ENCODE measurements around the gene MX2. TPM values are rescaled to one million over a fixed set of nuclear protein-coding genes. Genes with fewer than 3 reads are reported as not detected.

Gene MX2
- total RNA-seq, 1 donor from 2014 or later, result 0.26 TPM

- DNase-seq (ENCODE audit: low read depth) (no peak), FAIRE-seq (no peak)
- Histone ChIP-seq H3K36me3 (ENCODE audit: control insufficient read depth, insufficient read depth, low read length) (no peaks in the 10 kb centered on the region), H3K27me3 (ENCODE audit: control insufficient read depth, insufficient read depth, low read length) (peaks cover 7% of the 10 kb centered on the region), H3K4me3 (ENCODE audit: low read depth, low read length) (no peak overlapping the region)
- no peak for TF ChIP-seq CTCF (IDR thresholded peaks at IDR 0.05; ENCODE audit: insufficient read depth, low read length, severe bottlenecking)
Measured at GRCh38 chr21:41428847-41429246, 67.0 kb downstream of the MX2 start.

DNA sequence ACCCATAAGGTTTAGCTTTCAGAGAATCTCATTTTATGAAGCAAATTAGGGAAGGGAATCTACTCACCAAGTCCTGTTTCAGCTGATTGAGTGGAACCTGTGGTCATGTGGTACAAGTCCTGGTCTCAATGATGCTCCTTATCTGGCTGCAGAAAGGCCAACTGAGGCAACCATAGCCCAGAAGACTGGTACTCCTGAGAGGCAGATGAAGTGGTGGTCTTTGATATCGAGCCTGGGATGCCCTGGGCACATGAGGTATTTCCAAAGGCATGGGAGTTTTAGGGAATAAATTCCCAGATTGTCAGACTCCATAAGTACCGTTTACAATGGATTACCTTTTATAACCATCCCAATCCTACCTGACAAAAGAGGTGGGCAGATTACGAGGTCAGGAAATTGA, 67.5 kb downstream of the MX2 start:
- Histone ChIP-seq H3K4me3 (ENCODE audit: low read depth, low read length) (no peak overlapping the region), H3K36me3 (ENCODE audit: control insufficient read depth, insufficient read depth, low read length) (no peaks in the 10 kb centered on the region), H3K27me3 (ENCODE audit: control insufficient read depth, insufficient read depth, low read length) (peaks cover 7% of the 10 kb centered on the region)
- TF ChIP-seq CTCF (IDR thresholded peaks at IDR 0.05; ENCODE audit: insufficient read depth, low read length, severe bottlenecking), result no peak
- FAIRE-seq (no peak), DNase-seq (ENCODE audit: low read depth) (no peak)

GRCh38 chr21:41429925-41430491, 68.2 kb downstream of the MX2 start:
- DNase-seq (ENCODE audit: low read depth), result no peak
- H3K27me3 ChIP-seq (ENCODE audit: control insufficient read depth, insufficient read depth, low read length), result peaks cover 7% of the 10 kb centered on the region
- no peak for FAIRE-seq

GRCh38 chr21:41431788-41432548, 70.1 kb downstream of the MX2 start:
- DNase-seq (ENCODE audit: low read depth) (no peak), FAIRE-seq (no peak)
- peaks cover 4% of the 10 kb centered on the region for H3K27me3 ChIP-seq (ENCODE audit: control insufficient read depth, insufficient read depth, low read length)
- no peaks in the 10 kb centered on the region for H3K36me3 ChIP-seq (ENCODE audit: control insufficient read depth, insufficient read depth, low read length)
- no peak overlapping the region for H3K4me3 ChIP-seq (ENCODE audit: low read depth, low read length)
- TF ChIP-seq CTCF (IDR thresholded peaks at IDR 0.05; ENCODE audit: insufficient read depth, low read length, severe bottlenecking), result no peak

More at GRCh38 chr21:41429925-41430491, 68.2 kb downstream of the MX2 start:
- H3K4me3 ChIP-seq (ENCODE audit: low read depth, low read length), result no peak overlapping the region
- H3K36me3 ChIP-seq (ENCODE audit: control insufficient read depth, insufficient read depth, low read length), result no peaks in the 10 kb centered on the region
- no peak for TF ChIP-seq CTCF (IDR thresholded peaks at IDR 0.05; ENCODE audit: insufficient read depth, low read length, severe bottlenecking)

GRCh38 chr21:41432562-41433460, 71.0 kb downstream of the MX2 start:
- Histone ChIP-seq H3K36me3 (ENCODE audit: control insufficient read depth, insufficient read depth, low read length) (no peaks in the 10 kb centered on the region), H3K27me3 (ENCODE audit: control insufficient read depth, insufficient read depth, low read length) (no peaks in the 10 kb centered on the region), H3K4me3 (ENCODE audit: low read depth, low read length) (no peak overlapping the region)
- DNase-seq (ENCODE audit: low read depth) (no peak), FAIRE-seq (no peak)
- TF ChIP-seq CTCF (IDR thresholded peaks at IDR 0.05; ENCODE audit: insufficient read depth, low read length, severe bottlenecking), result no peak

Data from bronchial epithelial cell (primary cell).